PFSK-1 (cell line): Measurements from ENCODE around the gene RFX3.
A peak's percentile ranks its signal among the peaks of the same experiment; 100 is the strongest.

Source experiments
- FOXP2 ChIP-seq: optimal IDR thresholded peaks from 2 replicates; pipeline ENCODE3; 2011; ENCODE audit warnings: borderline replicate concordance, control low read depth, inconsistent platforms; ENCODE audit not compliant: insufficient read depth; ENCODE audit errors: extremely low read length, extremely low read depth
- POLR2AphosphoS5 ChIP-seq: IDR thresholded peaks from 2 replicates; pipeline ENCODE4 v1.6.1; 2012; ENCODE audit warnings: low read depth, mild to moderate bottlenecking, control low read depth, low read length, moderate library complexity
- REST ChIP-seq, 2 experiments: IDR thresholded peaks; 2 replicates each; pipeline versions ENCODE4 v1.6.1 to v1.8.0; 2011 to 2012; ENCODE audit warnings: low read depth in 2 of 2, low read length in 2 of 2, control low read depth in 1 of 2, inconsistent platforms in 1 of 2, mild to moderate bottlenecking in 1 of 2, moderate library complexity in 1 of 2; ENCODE audit not compliant: insufficient read depth in 1 of 2
- SIN3A ChIP-seq: IDR thresholded peaks from 2 replicates; pipeline ENCODE4 v1.6.1; 2012; ENCODE audit warnings: mild to moderate bottlenecking, low read length, moderate library complexity, borderline replicate concordance; ENCODE audit not compliant: insufficient read depth
- TAF1 ChIP-seq: IDR thresholded peaks from 2 replicates; pipeline ENCODE4 v1.6.1; 2012; ENCODE audit warnings: low read length, control low read depth, borderline replicate concordance; ENCODE audit not compliant: insufficient read depth

Gene RFX3

DNA sequence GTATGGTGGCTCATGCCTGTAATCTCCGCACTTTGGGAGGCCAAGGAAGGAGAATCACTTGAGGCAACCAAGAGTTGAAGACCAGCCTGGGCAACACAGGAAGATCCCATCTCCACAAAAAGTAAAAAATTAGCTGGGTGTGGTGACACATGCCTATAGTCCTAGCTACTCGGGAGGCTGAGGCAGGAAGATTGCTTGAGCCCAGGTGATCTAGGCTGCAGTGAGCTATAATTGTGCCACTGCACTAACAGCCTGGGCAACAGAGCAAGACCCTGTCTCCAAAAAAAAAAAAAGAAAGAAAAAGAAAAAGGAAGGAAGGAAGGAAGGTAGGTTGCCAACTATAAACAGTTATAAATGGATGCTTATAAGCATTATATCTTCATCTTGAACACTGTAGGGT, 51.0 kb downstream of the RFX3 start:
- no peak for TF ChIP-seq TAF1
- no peak for TF ChIP-seq POLR2AphosphoS5
- TF ChIP-seq FOXP2: no peak
- TF ChIP-seq REST (IDR thresholded peaks at IDR 0.05; ENCODE audit: insufficient read depth in 1 of 2, low read depth in 2 of 2, low read length in 2 of 2): no peak
- no peak for TF ChIP-seq SIN3A

DNA sequence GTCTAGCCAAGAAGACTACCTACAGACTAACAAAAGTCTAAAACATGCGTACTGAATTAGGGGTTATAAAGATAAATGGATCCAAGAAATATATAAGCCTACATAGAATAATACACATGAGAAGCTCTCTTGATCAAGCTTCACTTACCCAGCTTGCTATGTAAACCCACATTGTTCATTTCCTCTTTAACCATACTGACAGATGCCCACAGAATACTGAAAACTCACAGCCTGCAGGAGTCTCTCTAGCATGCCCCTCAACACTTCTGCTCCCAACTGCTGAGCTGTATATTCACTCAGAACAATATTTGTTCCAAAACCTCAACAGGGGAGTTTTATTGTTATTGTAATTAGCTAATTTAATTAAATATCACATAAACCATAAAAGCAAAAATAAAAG, 52.4 kb downstream of the RFX3 start:
- TF ChIP-seq POLR2AphosphoS5 (no peak), FOXP2 (no peak), TAF1 (no peak), SIN3A (no peak)

GRCh38 chr9:3471883-3472282, 53.9 kb downstream of the RFX3 start:
- TF ChIP-seq SIN3A: no peak
- TF ChIP-seq POLR2AphosphoS5: no peak
- no peak for TF ChIP-seq REST (IDR thresholded peaks at IDR 0.05; ENCODE audit: insufficient read depth in 1 of 2, low read depth in 2 of 2, low read length in 2 of 2)
- no peak for TF ChIP-seq FOXP2
- TF ChIP-seq TAF1: no peak

DNA sequence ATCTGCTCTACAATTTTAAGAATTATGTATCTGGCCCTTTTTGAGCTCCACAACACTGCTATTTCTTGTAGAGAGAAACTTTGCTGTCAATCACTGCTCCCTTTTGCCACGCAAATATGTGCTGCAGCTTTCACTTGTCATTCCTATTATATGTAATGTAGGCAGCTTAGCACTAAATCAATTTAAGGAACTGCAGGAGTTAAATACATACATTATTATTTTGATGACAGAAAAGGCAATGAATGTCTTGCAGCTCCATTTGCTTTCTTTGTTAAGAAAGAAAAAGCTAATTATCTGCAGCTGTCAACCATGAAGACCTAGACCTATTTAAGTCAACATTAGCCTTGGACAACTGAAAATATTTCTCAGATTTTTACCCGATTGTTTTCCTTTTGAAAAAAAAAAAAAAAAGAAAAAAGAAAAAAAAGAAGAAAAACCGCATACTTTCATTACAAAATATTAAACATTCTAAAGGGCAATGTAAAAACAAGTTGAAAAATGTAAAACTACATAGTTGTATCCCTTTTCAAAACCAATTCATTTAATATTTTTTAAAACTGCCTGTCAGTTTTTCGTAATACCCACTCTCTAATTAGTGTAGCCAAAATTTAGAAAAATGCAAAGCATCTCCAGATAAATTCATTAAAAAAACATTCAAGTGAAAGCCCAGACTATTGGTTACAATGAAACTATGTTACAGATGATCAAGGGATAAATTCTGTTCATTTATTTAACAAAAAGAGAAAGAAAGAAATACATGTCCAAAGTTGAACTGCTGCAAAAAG, 57.2 kb downstream of the RFX3 start:
- TF ChIP-seq POLR2AphosphoS5 (no peak), TAF1 (no peak), SIN3A (no peak), REST (IDR thresholded peaks at IDR 0.05; ENCODE audit: insufficient read depth in 1 of 2, low read depth in 2 of 2, low read length in 2 of 2) (no peak), FOXP2 (no peak)

DNA sequence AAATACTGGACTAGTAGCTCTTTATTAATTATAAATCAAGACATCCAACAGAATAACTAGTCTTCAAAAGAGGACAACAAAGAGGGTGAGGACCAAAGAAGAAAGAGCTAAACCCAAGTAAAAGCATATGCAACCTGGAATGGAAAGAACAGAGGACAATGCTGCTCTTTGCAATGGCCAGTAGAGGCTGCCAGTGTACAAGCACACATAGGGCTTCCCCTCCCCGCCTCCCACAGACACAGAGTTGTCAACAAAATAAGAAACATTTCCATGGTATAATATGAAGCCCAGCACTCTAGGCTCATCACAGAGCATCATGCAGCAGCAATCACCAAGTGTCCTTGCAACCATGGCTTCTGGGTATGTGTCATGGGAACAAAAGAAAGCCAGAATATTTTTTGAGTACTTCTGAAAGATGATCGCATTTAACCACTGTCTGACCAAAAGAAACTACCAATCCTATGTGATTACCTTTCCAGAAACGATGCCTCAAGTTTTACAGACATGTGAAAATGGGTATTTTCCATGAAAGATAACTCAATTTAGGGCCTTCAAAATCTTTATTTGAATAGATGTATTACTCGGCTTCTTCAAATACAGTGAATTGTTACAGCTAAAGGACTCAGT, 58.1 kb downstream of the RFX3 start:
- TF ChIP-seq REST (IDR thresholded peaks at IDR 0.05; ENCODE audit: insufficient read depth in 1 of 2, low read depth in 2 of 2, low read length in 2 of 2) (no peak), TAF1 (no peak), FOXP2 (peak; percentile 37), POLR2AphosphoS5 (no peak), SIN3A (no peak)
